GM10266 (cell line): Measurements from ENCODE around the gene CDS2.

ENCODE experiments used
- DNase-seq: peaks from one replicate; pipeline ENCODE4 v3.0.0; 2012; ENCODE audit errors: extremely low spot score
- CTCF ChIP-seq: IDR thresholded peaks from 2 replicates; pipeline ENCODE4 v1.5.1; 2012; ENCODE audit warnings: mild to moderate bottlenecking, low read depth; ENCODE audit not compliant: control insufficient read depth, insufficient read depth; ENCODE audit errors: missing control alignments

CDS2 gene

DNA sequence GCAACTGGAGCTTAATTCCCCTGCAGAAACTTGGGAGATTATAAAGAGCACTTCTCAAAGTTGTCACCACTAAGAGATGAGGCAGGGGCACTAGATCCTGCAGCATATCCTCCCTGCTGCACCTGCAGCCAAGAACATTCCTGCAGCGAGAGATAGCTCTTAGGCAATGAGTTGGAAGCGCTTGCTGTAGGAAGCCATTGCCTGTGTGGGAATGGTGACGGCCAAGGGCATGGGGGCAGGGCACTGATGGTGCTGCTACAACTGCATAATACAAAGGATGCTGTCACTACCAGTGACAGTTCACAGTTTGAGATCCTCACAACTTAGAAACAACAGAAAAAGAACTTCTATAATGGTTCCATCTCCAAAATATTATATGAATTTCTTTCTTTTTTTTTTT is 89.9 kb downstream of the CDS2 start:
- no peak for DNase-seq

DNA sequence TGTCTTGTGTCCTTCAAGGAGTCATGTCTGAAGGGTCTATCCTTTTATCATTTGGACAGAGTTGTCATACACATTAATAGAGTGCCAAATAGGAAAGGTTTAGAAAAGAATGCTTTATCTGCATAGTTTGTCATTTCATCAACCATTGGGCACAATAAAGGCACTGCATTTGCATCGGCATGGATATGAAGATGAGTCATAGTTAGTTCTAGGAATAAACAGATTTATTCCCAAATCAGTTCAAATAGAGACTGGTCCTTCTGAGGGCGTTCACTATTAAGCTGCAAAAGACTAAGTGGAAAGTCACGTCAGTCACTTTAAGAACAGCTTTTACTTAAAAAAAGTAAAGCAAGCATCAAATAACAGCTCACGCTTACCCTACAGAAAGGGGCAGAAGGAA is 90.8 kb downstream of the CDS2 start:
- no peak for TF ChIP-seq CTCF
- DNase-seq: no peak

More for the DNA sequence above, 89.9 kb downstream of the CDS2 start:
- TF ChIP-seq CTCF: no peak

DNA sequence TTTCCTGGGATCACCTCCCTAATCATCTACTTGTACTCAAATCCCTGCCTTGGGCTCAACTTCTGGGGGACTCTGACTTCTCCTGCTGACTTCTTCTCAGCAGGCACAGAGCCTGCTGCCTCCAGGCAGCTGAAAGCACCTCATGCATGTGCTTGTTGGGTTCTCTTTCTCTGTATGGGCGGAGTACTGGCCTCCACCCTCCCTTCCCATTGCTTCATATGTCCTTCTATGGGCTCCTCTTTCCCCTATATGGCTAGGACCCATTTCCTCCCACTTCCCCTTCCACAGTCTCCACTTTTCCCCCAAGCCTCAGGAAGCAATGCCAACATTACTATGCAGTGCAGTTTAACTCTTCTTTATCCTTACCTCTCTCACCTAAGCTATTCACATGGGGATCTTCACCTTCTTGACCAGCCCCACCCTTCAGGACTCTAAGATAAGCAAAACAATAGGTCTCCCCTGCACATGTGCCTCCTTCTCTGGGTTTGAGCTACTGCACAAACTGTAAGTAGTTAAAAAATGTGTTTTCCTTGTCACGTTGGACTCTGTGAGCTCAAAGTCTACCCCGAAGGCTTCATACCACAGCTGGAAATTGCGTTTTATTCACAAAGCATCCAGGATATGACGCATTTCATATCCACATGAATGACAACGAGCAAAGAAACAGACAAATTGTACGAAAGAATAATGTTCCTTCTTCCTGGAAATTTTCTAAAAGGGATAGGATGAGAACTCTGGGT is 93.7 kb downstream of the CDS2 start:
- no peak for DNase-seq

DNA sequence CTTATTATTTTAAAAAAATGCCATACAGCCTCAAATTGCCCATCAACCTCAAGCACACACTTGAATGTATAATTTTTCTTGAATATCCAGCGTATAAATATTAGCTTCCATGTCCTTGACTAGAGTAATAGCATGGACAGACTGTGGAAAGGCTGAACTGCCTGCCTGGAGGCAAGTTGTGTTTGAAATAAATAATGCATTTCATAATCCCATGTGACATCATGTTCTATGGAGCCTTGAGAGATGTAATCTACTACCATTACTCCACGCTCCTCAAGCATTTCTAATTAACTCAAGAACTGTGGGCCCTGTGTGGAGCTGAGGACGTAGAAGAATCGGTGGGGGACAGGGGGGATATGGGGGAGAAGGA is 94.2 kb downstream of the CDS2 start:
- TF ChIP-seq CTCF: no peak
- DNase-seq: no peak

More for the DNA sequence above, 93.7 kb downstream of the CDS2 start:
- TF ChIP-seq CTCF: no peak

DNA sequence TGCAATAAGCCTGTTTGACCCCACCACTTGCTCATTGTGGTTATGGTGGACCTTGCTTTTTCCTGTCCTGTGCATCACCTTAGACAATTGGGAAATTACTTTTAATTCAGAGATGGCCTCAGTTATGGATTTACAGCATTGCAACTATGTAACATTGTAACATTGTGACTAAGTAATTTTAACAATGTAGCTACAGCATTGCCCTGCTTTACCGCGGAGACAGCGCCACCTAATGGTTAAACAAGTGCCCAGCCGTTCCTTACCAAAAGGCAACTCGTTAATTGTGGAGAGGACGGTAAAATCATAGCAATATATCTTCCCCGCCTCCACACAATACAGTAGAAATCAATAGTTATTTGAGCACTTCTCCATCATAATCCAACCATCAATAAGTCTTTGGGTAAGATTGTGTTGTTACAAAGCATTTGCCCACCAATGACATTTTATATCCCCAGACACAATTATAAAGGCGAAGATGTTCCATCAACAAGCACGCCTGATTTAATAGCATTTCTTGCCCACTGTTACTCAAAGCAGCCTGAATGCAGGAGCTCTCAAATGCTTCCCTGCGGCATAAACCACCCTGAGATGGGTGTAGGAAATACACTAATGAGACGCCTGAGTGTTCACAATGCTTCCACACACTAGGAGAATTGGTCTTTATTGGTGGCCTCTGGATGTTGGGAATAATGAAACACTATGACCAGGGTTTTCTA is 96.3 kb downstream of the CDS2 start:
- TF ChIP-seq CTCF: peak; percentile 90

DNA sequence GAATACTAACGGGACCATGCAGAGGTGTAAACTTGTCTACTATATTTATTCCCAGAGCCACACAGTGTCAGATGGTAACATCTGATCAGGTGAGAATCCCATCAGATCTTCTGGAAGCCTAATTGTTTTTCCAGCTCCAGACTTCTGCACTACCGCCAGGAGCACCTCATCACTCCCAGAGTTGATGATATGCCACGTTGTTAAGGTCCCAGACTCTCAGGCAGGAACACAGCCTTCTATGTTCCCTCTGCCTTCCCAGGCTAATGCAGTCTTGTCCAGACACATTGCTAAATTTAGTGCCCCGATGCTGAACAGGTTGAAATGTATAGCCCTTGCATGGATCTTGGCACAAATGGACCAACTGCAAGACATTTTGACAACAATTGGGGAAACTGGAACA is 103.7 kb downstream of the CDS2 start:
- TF ChIP-seq CTCF: no peak
- no peak for DNase-seq

More for the DNA sequence above, 96.3 kb downstream of the CDS2 start:
- DNase-seq: peak; percentile 61

- no peak for TF ChIP-seq CTCF
- DNase-seq: no peak
Measured at GRCh38 chr20:5234158-5234557, 107.3 kb downstream of the CDS2 start.
